ENCODE results near the gene CHSY1.
"Not testable (repeated sequence)": the region's sequence is repeated elsewhere in the genome, so short reads cannot be mapped to it uniquely, and the experiment has no call there.

Gene CHSY1

GRCh38 chr15:101244036-101244781 is 7.6 kb downstream of the CHSY1 start:
- no peak for DNase-seq

DNA sequence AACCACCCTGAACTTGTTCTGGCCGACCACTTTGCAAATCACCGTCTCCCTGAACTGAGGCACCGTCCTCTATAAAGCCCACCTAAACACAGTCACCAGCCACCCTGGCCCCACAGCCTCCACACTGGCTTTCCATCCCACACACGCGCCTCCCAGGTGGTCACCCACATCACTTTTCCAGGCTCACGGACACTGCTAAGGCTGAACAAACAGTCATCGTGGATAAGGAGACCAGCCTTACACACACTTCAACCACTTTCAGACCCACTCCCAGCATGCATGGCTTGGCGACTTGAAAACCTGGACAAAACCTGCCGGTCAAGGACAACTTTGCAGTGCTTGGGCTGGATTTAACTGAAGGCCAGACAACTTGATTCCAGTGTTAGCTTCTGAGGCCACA is 8.4 kb downstream of the CHSY1 start:
- no peak for DNase-seq

DNA sequence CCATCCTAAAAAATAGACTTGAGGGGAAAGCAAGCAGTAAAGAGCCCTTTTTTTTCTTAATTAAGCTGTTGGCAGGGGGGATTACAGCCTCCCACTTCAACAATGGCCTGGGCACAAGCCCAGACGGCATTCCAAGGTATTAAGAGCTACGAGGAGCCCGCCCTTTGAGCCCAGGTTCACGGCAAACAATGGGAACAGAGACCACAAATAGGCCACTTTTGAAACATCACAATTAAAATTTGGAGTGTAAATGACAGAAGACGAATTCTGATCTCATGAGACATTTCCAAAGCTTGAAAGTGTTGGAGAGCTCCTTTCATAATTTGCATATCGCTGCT is 8.9 kb downstream of the CHSY1 start:
- DNase-seq, result no peak

DNA sequence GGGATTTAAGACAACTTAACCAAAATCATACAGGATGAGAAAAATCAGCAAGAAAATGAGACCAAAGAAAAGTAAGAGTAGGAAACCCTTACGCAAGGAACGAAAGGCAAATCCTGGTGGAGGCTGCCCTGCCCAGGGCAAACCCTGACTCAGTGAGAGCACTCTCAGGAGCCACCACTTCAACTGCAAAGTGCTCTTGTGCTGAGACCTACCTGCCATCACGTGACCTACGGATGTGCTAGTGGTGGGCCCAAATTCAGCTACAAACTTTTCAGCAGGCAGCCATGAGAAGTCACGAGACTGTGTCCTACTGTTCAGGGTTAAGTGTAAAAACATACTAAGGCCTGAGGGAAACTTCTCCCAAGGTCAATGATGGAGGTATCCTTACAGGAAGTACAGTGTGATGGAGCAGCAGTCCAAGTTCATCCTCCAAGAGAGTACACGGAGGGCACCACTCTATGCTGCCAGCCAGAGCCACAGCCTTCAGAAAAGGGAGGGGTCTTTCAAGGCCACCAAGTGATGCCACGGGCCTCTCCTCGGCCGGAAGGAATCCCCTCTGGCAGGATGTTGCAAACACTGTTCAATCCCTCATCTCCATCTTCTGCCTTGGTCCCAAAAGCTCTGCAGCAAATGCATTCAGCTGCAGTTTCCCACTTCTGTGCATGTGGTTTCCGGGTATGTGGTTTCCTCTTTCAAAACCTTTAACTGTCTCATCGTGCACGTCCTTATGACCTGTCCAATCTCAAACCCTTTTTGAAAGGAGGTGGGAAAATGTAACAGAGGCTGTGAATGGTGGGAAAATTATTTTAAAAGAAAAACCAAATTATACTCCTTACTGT is 9.5 kb downstream of the CHSY1 start:
- DNase-seq, result no peak

GRCh38 chr15:101240358-101240757 is 11.5 kb downstream of the CHSY1 start:
- no peak for DNase-seq

DNA sequence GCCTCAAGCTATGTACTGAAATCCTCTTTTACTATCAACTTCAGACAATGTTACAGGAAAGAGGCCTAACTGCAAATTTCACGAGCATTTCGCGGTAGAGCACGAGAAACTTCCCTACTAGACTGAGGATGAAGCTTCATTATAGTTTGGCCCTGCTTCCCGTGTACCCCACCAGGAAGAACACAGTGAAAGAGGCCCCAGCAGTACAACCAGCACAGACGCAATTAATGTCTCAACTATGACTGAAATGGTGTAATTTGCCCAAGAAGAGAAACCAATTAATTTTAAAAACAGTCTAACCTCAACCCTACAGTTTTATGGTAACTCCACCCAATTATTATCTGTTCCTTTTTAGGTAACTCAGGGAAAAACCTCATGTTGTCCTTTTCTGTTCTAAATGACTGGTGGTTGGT is 12.1 kb downstream of the CHSY1 start:
- no peak for DNase-seq

- DNase-seq, result no peak
Observed at GRCh38 chr15:101237251-101237650, 14.6 kb downstream of the CHSY1 start.

- no peak for DNase-seq
Observed at GRCh38 chr15:101233651-101234280, 18.1 kb downstream of the CHSY1 start.

DNA sequence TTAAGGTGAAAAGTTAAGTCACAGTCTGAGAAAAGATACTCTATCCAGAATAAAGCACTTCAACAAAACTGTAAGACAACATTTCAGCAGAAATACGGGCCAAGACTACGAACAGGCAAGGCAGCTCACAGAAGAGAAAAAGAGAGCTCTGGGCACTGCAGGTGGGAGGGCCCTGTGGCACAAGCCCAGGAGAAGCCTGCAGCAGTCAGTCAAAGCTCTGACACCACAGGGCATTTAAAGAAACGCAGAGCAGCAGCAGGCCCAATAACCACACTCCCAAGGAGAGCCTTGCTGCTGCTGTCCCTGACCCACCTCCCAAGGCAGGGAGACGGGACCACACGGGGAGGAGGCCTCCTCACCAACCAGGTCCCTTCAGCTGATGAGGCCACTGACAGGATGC is 19.2 kb downstream of the CHSY1 start:
- DNase-seq, result no peak

- no peak for DNase-seq
Observed at GRCh38 chr15:101228313-101228712, 23.5 kb downstream of the CHSY1 start.

DNA sequence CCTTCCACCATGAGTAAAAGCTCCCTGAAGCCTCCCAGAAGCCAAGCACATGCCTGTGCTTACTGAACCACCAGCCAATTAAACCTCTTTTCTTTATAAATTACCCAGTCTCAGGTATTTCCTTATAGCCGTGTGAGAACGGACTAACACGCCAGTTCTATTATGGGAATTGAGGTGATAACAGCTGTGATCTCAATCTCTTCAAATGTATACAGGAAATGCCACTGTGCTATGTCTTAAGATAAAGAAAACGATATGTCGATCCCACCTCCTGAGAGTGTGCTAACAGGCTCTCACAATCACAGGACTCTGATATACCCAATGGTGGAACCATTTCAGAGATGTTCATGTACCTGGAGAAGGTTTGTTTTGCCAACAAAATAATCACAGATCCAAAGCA is 26.2 kb downstream of the CHSY1 start:
- no peak for DNase-seq

DNA sequence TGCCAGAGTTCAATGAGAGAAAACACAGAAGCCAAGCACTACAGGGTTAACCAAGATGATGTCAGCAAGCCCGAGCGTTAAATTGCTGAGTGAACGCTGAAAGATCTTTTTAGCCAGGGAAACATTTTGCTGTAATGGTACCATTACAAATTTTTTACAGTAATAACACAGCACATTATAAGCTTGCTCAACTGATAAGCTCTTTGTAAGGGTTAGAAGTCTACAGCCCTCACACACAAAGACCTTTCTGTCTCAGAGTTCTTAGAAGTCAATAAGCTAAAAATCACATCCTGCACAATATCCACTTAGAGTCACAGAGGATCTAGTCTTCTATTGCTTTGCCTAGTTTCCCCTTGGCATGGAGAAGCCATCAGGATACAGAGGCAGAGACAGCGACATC is 29.9 kb downstream of the CHSY1 start:
- no peak for DNase-seq

- DNase-seq, result no peak
Observed at GRCh38 chr15:101220060-101220459, 31.8 kb downstream of the CHSY1 start.

- no peak for DNase-seq
Observed at GRCh38 chr15:101219441-101219840, 32.4 kb downstream of the CHSY1 start.

- peak; percentile 9 for DNase-seq
Observed at GRCh38 chr15:101217446-101217845, 34.4 kb downstream of the CHSY1 start.

GRCh38 chr15:101216100-101216499 is 35.7 kb downstream of the CHSY1 start:
- DNase-seq, result no peak

GRCh38 chr15:101215681-101216080 is 36.2 kb downstream of the CHSY1 start:
- DNase-seq, result no peak

- DNase-seq, result not testable (repeated sequence)
Observed at GRCh38 chr15:101214435-101215097, 37.3 kb downstream of the CHSY1 start.

DNA sequence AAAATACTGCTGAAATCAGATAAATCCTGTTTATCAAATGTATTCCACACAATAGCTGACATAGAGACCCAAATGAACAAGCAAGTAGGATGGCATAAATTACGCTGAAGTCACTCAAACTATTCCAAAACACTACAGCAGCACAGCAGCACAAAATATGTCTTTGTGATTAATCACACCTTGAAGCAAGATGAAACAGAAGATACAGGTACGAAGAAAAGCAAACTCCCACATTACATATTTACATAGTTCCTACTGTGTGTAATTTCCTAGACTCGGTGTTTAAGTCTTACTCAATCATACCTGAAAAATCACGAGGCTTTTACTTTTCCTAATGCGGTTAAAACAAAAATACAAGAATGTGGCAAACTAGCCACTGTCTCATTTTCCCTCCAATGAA is 38.3 kb downstream of the CHSY1 start:
- no peak for DNase-seq

DNA sequence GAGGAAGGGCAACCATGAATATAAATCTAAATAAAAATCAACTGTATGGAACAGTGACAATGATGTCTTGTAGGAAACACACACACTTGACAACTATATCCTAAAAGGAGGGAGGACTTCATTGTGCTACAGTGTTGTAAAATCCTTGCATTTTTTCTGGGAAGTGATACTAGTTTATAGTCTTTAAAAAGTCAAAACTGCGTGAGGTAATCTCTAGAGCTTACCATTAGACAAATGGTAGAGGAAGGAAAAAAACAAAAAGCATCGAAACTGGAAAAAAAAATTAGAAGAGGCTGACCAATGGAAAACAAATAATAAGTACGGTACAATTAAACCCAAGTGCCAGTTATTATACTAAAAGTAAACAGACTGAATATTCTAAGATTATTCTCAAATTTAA is 38.7 kb downstream of the CHSY1 start:
- DNase-seq, result no peak

DNA sequence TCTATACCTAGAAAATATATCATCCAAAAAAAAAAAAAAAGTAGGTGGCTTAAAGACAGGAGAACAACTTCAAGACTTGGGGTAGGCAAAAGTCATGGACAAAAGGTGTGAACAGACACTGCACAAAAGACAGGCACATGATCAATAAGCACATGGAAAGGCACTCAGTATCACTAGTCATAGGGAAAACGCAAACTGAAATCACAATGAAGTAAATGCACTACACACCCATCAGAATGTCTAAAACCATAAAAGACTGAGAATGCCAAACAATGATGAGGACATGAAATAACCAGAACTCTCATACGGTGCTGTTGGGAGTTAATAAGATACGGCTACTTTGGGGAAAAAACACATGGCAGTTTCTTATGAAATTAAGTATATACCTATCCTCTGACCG is 40.0 kb downstream of the CHSY1 start:
- no peak for DNase-seq

- no peak for DNase-seq
Observed at GRCh38 chr15:101210466-101210865, 41.4 kb downstream of the CHSY1 start.

DNA sequence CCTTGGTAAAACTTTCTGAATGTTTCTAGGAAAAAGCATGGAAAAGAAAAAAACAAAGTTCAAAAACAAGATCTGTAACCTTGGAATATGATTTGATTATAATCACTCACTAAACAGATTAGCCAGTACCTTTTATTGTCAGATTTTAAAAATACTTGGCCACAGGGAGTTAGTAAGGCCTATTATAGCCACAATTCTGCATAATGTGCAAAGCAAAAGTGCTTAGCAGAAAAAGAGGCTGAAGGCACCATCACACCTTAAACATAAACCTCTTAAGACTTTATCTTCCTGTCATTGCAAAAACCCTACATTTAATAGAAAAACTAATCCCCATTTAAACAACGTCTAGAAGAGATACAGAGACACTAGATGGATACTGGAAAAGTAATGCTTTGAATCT is 41.8 kb downstream of the CHSY1 start:
- no peak for DNase-seq

All from DMS53 (cell line).